ENCODE data around the gene MLYCD. TPM values are rescaled to one million over a fixed set of nuclear protein-coding genes. Genes with fewer than 3 reads are reported as not detected.

MLYCD gene
- total RNA-seq, 2 experiments from 2014 or later, result 4.2 to 4.3 TPM

DNA sequence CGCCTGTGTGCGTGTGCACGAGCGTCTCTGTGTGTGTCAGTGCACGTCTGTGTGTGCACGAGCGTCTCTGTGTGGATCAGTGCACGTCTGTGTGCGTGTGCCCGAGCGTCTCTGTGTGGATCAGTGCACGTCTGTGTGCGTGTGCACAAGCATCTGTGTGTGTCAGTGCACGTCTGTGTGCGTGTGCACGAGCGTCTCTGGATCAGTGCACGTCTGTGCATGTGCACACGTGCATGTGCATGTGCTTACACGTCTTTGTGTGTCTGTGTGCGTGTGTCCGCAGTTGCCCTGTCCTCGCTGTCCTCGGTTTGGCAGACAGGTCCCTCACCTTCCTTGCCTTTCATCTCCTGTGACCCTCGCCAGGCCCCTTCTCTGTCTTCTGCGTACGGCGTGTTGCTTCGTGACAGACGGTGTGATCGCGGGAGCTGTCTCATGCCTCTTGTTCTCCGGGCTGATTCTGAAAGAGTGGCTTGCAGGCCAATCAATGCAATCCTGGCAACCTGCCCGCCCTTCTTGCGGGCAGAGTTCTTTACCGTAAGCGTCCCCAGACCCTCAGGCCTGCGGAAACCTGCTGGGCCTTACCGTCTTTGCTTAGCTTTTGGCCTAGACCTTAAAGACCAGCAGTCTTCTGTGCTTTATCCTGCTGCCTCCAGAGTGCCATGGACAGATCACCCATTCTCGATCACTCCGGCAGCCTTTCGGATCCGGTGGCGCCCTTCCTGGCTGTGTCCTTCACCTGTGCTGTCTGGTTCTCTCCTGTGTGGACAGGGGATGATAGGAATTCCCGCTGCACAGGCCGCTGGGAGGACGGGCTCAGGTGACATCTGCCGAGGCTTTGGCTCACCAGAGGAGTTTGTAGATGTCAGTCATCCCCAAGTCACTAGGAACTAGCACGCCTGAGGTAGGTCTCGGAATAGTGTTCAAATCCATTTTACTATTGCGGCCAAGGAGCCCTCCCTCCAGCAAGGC is 18.5 kb downstream of the MLYCD start:
- no peaks in the 10 kb centered on the region for H3K9me3 Mint-ChIP-seq (ENCODE audit: insufficient read depth)
- H3K4me1 Mint-ChIP-seq (ENCODE audit: low read depth), result no peaks in the 10 kb centered on the region
- POLR2A ChIA-PET, result no interaction called here
- H3K36me3 Mint-ChIP-seq (ENCODE audit: low read depth), result peaks cover 40% of the 10 kb centered on the region
- no peaks in the 10 kb centered on the region for H3K27me3 Mint-ChIP-seq (ENCODE audit: low read depth)
- H3K4me3 Mint-ChIP-seq, result no peak overlapping the region
- CTCF ChIA-PET, result no interaction called here
- ATAC-seq, result no peak
- H3K27ac Mint-ChIP-seq, result no peak overlapping the region
- no peak for DNase-seq

DNA sequence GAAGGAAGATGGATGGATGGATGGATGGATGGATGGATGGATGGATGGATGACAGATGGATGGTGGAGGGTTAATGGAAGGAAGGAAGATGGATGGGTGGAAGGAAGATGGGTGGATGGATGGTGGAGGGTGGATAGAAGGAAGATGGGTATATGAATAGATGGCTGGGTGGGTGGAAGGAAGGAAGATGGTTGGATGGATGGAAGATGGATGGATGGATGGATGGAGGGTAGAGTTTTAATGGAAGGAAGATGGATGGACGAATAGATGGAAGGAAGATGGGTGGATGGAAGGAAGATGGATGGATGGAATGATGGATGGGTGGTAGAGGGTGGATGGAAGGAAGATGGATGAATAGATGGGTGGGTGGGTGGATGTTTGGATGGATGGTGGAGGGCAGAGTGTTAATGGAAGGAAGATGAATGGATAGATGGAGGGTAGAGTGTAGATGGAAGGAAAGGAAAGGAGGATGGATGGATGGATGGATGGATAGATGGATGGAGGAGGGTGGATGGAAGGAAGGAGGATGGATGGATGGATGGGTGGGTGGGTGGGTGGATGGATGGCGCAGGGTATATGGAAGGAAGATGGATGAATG is 22.1 kb downstream of the MLYCD start:
- ChIA-PET CTCF (no interaction called here), POLR2A (no interaction called here)
- peaks cover 29% of the 10 kb centered on the region for H3K36me3 Mint-ChIP-seq (ENCODE audit: low read depth)
- no peaks in the 10 kb centered on the region for H3K27me3 Mint-ChIP-seq (ENCODE audit: low read depth)
- no peak for ATAC-seq
- no peak overlapping the region for H3K27ac Mint-ChIP-seq
- H3K9me3 Mint-ChIP-seq (ENCODE audit: insufficient read depth), result no peaks in the 10 kb centered on the region
- no peak overlapping the region for H3K4me3 Mint-ChIP-seq
- no peak for DNase-seq
- no peaks in the 10 kb centered on the region for H3K4me1 Mint-ChIP-seq (ENCODE audit: low read depth)

DNA sequence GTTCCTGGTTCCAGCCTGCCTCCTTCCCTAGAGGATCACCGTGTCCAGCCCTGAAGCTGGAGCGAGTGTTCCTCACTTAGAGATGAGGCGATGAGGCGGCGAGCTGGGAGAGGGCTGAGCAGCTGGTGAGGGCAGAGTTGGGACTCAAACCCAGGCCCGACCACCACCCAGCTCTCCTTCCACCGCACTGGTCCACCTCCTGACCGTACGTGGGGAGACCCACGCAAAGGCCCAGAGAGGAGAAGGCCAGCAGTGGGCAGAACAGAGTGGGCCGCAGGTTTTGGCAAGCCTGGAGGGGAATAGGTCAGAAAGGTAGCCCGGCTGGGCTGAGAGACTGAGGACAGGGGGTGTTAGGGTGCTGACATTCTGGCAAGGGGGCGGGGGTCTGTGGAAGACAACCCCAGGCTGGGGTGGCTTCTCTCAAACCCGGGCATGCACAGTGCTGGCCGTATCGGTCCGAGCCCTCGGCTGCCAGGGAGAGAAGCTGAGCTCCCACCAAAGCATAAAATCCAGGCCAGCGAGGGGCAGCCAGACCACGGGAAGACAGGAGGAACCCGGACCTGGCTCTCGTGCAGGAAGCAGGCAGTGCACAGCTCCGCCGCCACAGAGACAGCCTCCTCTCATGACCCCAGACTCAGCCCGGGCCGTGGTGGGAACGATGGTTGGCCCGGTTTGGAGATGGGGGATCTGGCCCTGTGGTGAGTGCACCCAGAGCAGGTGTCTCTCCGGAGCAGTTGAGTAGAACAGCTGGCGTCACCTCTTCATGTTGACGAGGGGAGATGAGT is 24.9 kb downstream of the MLYCD start:
- DNase-seq (no peak), ATAC-seq (no peak)
- no peak overlapping the region for H3K4me3 Mint-ChIP-seq
- ChIA-PET CTCF (no interaction called here), POLR2A (interaction anchor here (1.1 kb wide), 1 partner anchor 24 kb away, joined by 4 read pairs; no protein-coding TSS in a partner anchor)
- H3K9me3 Mint-ChIP-seq (ENCODE audit: insufficient read depth), result no peaks in the 10 kb centered on the region
- no peak overlapping the region for H3K27ac Mint-ChIP-seq
- H3K27me3 Mint-ChIP-seq (ENCODE audit: low read depth), result no peaks in the 10 kb centered on the region
- peaks cover 10% of the 10 kb centered on the region for H3K36me3 Mint-ChIP-seq (ENCODE audit: low read depth)
- H3K4me1 Mint-ChIP-seq (ENCODE audit: low read depth), result no peaks in the 10 kb centered on the region

GRCh38 chr16:83924686-83925085 is 25.8 kb downstream of the MLYCD start:
- no peak overlapping the region for H3K4me3 Mint-ChIP-seq
- no peaks in the 10 kb centered on the region for H3K27me3 Mint-ChIP-seq (ENCODE audit: low read depth)
- H3K27ac Mint-ChIP-seq, result no peak overlapping the region
- DNase-seq, result no peak
- ATAC-seq, result no peak
- H3K36me3 Mint-ChIP-seq (ENCODE audit: low read depth), result peaks cover 2% of the 10 kb centered on the region
- ChIA-PET POLR2A (no interaction called here), CTCF (interaction anchor here (1.1 kb wide), 1 partner anchor 98 kb away, joined by 5 read pairs; no protein-coding TSS in a partner anchor)
- H3K4me1 Mint-ChIP-seq (ENCODE audit: low read depth), result no peaks in the 10 kb centered on the region
- H3K9me3 Mint-ChIP-seq (ENCODE audit: insufficient read depth), result no peaks in the 10 kb centered on the region

- no peak overlapping the region for H3K4me3 Mint-ChIP-seq
- H3K27ac Mint-ChIP-seq, result no peak overlapping the region
- no peaks in the 10 kb centered on the region for H3K4me1 Mint-ChIP-seq (ENCODE audit: low read depth)
- no peaks in the 10 kb centered on the region for H3K27me3 Mint-ChIP-seq (ENCODE audit: low read depth)
- DNase-seq (no peak), ATAC-seq (no peak)
- no peaks in the 10 kb centered on the region for H3K36me3 Mint-ChIP-seq (ENCODE audit: low read depth)
- ChIA-PET POLR2A (no interaction called here), CTCF (interaction anchor here (1.1 to 1.3 kb wide), 3 partner anchors 14 to 98 kb away, joined by 3 to 5 read pairs (median 4); no protein-coding TSS in a partner anchor)
- no peaks in the 10 kb centered on the region for H3K9me3 Mint-ChIP-seq (ENCODE audit: insufficient read depth)
Measured at GRCh38 chr16:83925095-83925905, 26.4 kb downstream of the MLYCD start.

DNA sequence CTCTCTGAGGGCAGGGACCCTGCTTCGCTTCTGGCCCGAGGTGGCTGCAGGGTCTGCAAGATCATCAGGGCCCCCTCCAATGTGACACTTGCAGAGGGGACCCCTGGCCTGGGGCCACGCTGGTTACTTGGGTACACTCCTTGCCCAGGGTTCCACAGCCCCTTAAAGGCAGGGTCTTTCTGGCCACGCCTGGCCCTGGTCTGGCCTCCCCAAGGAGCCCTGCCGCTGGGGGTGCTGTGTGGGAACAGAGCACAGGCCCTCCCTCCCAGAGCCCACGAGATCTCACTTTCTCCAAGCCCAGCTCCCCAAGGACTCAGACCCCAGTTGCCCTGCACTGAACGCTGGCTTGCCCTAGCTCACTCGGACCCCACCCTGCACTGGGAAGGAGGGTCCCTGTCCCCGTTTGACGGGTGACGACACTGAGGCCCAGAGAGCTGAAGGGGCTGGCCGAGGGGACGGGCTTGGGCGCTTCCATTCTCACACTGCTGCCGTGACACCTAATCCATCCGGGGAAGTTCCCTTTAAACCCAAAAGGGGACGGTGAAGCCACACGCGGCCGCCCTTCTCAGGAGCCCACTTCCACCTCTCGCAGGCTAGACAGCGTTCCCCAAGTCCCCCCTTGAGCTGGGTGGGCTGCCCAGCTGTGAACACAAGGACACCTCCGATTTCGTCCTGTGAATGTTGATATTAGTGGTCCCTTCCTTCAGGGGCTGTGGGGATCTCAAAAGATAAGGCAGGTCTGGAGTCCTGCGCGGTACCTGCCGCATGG is 27.2 kb downstream of the MLYCD start:
- no peaks in the 10 kb centered on the region for H3K9me3 Mint-ChIP-seq (ENCODE audit: insufficient read depth)
- H3K4me1 Mint-ChIP-seq (ENCODE audit: low read depth), result no peaks in the 10 kb centered on the region
- no peak for ATAC-seq
- no peak for DNase-seq
- POLR2A ChIA-PET, result no interaction called here
- CTCF ChIA-PET, result interaction anchor here (1.0 to 1.9 kb wide), 6 partner anchors 11 to 129 kb away, joined by 3 to 8 read pairs (median 3); no protein-coding TSS in a partner anchor
- no peaks in the 10 kb centered on the region for H3K27me3 Mint-ChIP-seq (ENCODE audit: low read depth)
- H3K27ac Mint-ChIP-seq, result no peak overlapping the region
- H3K4me3 Mint-ChIP-seq, result no peak overlapping the region
- H3K36me3 Mint-ChIP-seq (ENCODE audit: low read depth), result no peaks in the 10 kb centered on the region

GRCh38 chr16:83926726-83927397 is 27.9 kb downstream of the MLYCD start:
- DNase-seq (peak; percentile 71), ATAC-seq (peak; percentile 78)
- Mint-ChIP-seq H3K36me3 (ENCODE audit: low read depth) (no peaks in the 10 kb centered on the region), H3K4me3 (no peak overlapping the region), H3K4me1 (ENCODE audit: low read depth) (no peaks in the 10 kb centered on the region), H3K27me3 (ENCODE audit: low read depth) (no peaks in the 10 kb centered on the region), H3K27ac (no peak overlapping the region), H3K9me3 (ENCODE audit: insufficient read depth) (no peaks in the 10 kb centered on the region)
- ChIA-PET CTCF (interaction anchor here (0.9 to 1.9 kb wide), 9 partner anchors 12 to 139 kb away, joined by 3 to 8 read pairs (median 3); no protein-coding TSS in a partner anchor), POLR2A (no interaction called here)

DNA sequence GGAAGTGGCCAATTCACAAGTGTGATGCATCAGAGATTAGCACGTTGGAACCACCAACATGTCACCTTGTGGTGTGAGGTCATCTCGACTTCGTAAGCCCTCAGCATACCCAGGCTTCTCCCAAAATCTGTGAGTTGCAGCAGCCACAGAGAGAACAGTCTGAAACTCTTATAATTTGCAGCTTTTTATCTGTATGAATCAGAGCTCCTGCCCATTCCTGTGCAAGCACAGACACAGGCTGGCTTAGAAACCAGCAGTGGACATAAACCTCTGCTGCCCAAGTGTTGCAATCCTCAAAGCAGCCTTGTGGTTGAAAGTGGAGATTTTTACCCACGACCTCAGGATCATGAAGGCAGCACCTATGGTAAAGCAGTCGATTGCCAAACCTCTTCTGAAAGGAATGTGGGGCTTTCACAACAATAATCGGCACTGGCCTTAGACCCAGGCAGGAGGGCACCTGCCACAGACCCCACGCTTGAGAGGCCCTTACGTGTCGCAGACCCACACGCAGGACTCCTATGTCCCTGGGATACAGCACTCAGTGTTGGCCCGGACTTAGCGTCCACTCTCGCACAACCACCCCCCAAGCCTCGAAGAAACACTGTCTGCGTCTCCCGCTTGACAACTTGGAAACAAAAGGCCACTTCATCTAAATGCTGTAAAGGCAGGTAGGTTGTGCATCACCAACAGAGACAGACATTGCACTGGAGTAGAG is 29.6 kb downstream of the MLYCD start:
- Mint-ChIP-seq H3K9me3 (ENCODE audit: insufficient read depth) (no peaks in the 10 kb centered on the region), H3K4me1 (ENCODE audit: low read depth) (no peaks in the 10 kb centered on the region), H3K36me3 (ENCODE audit: low read depth) (no peaks in the 10 kb centered on the region), H3K27me3 (ENCODE audit: low read depth) (no peaks in the 10 kb centered on the region), H3K4me3 (no peak overlapping the region), H3K27ac (no peak overlapping the region)
- no peak for ATAC-seq
- CTCF ChIA-PET, result interaction anchor here (0.7 to 1.6 kb wide), 3 partner anchors 12 to 138 kb away, joined by 3 to 7 read pairs (median 3); no protein-coding TSS in a partner anchor
- POLR2A ChIA-PET, result no interaction called here
- DNase-seq, result no peak

- CTCF ChIA-PET, result interaction anchor here (0.8 kb wide), 2 partner anchors 136 to 257 kb away, joined by 3 to 5 read pairs; partner anchors contain the start of gene TAF1C
- Mint-ChIP-seq H3K4me1 (ENCODE audit: low read depth) (no peaks in the 10 kb centered on the region), H3K36me3 (ENCODE audit: low read depth) (no peaks in the 10 kb centered on the region), H3K9me3 (ENCODE audit: insufficient read depth) (no peaks in the 10 kb centered on the region), H3K4me3 (no peak overlapping the region), H3K27ac (no peak overlapping the region), H3K27me3 (ENCODE audit: low read depth) (no peaks in the 10 kb centered on the region)
- DNase-seq (no peak), ATAC-seq (no peak)
- POLR2A ChIA-PET, result no interaction called here
Measured at GRCh38 chr16:83929811-83930555, 31.1 kb downstream of the MLYCD start.

Measured in activated CD8-positive, alpha-beta T cell treated with anti-CD3 and anti-CD28 coated beads, Interleukin-2, amount 10 ng/mL, durations not matched to agents 7 days and 5 days (primary cell).